ENCODE results near the gene NOS2. TPM values are rescaled to one million over a fixed set of nuclear protein-coding genes. Genes with fewer than 3 reads are reported as not detected.
"Not testable (repeated sequence)": the region's sequence is repeated elsewhere in the genome, so short reads cannot be mapped to it uniquely, and the experiment has no call there.

The NOS2 gene
- total RNA-seq (2014; rRNA removed) = not detected in 2 replicates
- polyA plus RNA-seq (2012) = not detected

- no peak for DNase-seq (ENCODE audit: low read depth)
These were observed at the start of gene NOS2 for GRCh38 chr17:27800522-27800921. Gene NOS2, minus strand, starts transcription at chr17:27800529. Its CDS starts 1,720 bp downstream, at chr17:27798809.

- no peak for DNase-seq (ENCODE audit: low read depth)
These were observed 49.3 kb upstream of the NOS2 start for GRCh38 chr17:27849474-27850185.

- peak; percentile 39 for DNase-seq (ENCODE audit: low read depth)
These were observed 48.6 kb upstream of the NOS2 start for GRCh38 chr17:27848931-27849330.

GRCh38 chr17:27846808-27847307 is 46.5 kb upstream of the NOS2 start:
- not testable (repeated sequence) for DNase-seq (ENCODE audit: low read depth)

- no peak for DNase-seq (ENCODE audit: low read depth)
These were observed 45.8 kb upstream of the NOS2 start for GRCh38 chr17:27846042-27846655.

- peak; percentile 68 for DNase-seq (ENCODE audit: low read depth)
These were observed 45.1 kb upstream of the NOS2 start for GRCh38 chr17:27845264-27846041.

- DNase-seq (ENCODE audit: low read depth) = no peak
These were observed 40.4 kb upstream of the NOS2 start for GRCh38 chr17:27840688-27841087.

- not testable (repeated sequence) for DNase-seq (ENCODE audit: low read depth)
These were observed 40.0 kb upstream of the NOS2 start for GRCh38 chr17:27840406-27840678.

- DNase-seq (ENCODE audit: low read depth) = not testable (repeated sequence)
These were observed 39.5 kb upstream of the NOS2 start for GRCh38 chr17:27839571-27840405.

- DNase-seq (ENCODE audit: low read depth) = not testable (repeated sequence)
These were observed 38.3 kb upstream of the NOS2 start for GRCh38 chr17:27838607-27839006.

GRCh38 chr17:27837769-27838168 is 37.4 kb upstream of the NOS2 start:
- DNase-seq (ENCODE audit: low read depth) = not testable (repeated sequence)

- no peak for DNase-seq (ENCODE audit: low read depth)
These were observed 36.3 kb upstream of the NOS2 start for GRCh38 chr17:27836651-27837050.

GRCh38 chr17:27834571-27834970 is 34.2 kb upstream of the NOS2 start:
- DNase-seq (ENCODE audit: low read depth) = no peak

GRCh38 chr17:27832831-27833230 is 32.5 kb upstream of the NOS2 start:
- DNase-seq (ENCODE audit: low read depth) = no peak

- not testable (repeated sequence) for DNase-seq (ENCODE audit: low read depth)
These were observed 29.6 kb upstream of the NOS2 start for GRCh38 chr17:27829888-27830287.

- DNase-seq (ENCODE audit: low read depth) = not testable (repeated sequence)
These were observed 28.9 kb upstream of the NOS2 start for GRCh38 chr17:27829143-27829711.

GRCh38 chr17:27825459-27825858 is 25.1 kb upstream of the NOS2 start:
- DNase-seq (ENCODE audit: low read depth) = no peak

- DNase-seq (ENCODE audit: low read depth) = no peak
These were observed 24.4 kb upstream of the NOS2 start for GRCh38 chr17:27824745-27825144.

GRCh38 chr17:27824176-27824715 is 23.9 kb upstream of the NOS2 start:
- no peak for DNase-seq (ENCODE audit: low read depth)

GRCh38 chr17:27822108-27822507 is 21.8 kb upstream of the NOS2 start:
- not testable (repeated sequence) for DNase-seq (ENCODE audit: low read depth)

GRCh38 chr17:27821318-27821717 is 21.0 kb upstream of the NOS2 start:
- no peak for DNase-seq (ENCODE audit: low read depth)
